Epithelial cell of proximal tubule (primary cell): ENCODE results near the gene SDE2. TPM values are rescaled to one million over a fixed set of nuclear protein-coding genes. Genes with fewer than 3 reads are reported as not detected.
"Not testable (repeated sequence)": the region's sequence is repeated elsewhere in the genome, so short reads cannot be mapped to it uniquely, and the experiment has no call there.

Experiments
- DNase-seq: peaks from one replicate; pipeline ENCODE4 v3.0.0-alpha.2; 2011; ENCODE audit warnings: low read depth
- H3K4me3 ChIP-seq: 2 replicates; pipeline ENCODE4 v1.5.1; 2011; ENCODE audit warnings: low read depth, mild to moderate bottlenecking, low read length
- total RNA-seq: library from RNA; depleted of rRNA; stranded (reverse); fragments of >200 nt; gene quantifications from 2 replicates; pipeline ENCODE4 v1.2.3, GENCODE V29; 2015
- TF ChIP-seq, protein P1 (sequence below): conservative IDR thresholded peaks from 2 replicates; pipeline ENCODE4 v1.5.1; 2012; ENCODE audit warnings: low read depth, mild to moderate bottlenecking, low read length

The SDE2 gene
- total RNA-seq, 1 donor from 2014 or later = 19.4 TPM

DNA sequence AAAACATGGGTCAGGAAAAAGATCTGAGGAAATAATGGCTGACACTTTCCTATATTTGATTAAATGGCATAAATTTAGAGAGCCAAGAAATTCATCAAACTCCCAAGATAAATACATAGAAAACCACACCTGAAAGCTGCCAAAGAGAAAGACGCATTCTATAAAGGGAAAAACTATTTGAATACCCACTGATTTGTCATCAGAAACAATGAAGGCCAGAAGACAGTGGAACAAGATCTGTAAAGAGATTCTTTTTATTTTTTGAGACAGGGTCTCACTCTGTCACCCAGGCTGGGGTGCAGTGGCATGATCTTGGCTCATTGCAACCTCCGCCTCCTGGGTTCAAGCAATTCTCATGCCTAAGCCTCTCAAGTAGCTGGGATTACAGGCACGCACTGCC, 17.4 kb downstream of the SDE2 start:
- DNase-seq = no peak
- TF ChIP-seq, protein P1, sequence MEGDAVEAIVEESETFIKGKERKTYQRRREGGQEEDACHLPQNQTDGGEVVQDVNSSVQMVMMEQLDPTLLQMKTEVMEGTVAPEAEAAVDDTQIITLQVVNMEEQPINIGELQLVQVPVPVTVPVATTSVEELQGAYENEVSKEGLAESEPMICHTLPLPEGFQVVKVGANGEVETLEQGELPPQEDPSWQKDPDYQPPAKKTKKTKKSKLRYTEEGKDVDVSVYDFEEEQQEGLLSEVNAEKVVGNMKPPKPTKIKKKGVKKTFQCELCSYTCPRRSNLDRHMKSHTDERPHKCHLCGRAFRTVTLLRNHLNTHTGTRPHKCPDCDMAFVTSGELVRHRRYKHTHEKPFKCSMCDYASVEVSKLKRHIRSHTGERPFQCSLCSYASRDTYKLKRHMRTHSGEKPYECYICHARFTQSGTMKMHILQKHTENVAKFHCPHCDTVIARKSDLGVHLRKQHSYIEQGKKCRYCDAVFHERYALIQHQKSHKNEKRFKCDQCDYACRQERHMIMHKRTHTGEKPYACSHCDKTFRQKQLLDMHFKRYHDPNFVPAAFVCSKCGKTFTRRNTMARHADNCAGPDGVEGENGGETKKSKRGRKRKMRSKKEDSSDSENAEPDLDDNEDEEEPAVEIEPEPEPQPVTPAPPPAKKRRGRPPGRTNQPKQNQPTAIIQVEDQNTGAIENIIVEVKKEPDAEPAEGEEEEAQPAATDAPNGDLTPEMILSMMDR = no peak
- H3K4me3 ChIP-seq = no peak overlapping the region

DNA sequence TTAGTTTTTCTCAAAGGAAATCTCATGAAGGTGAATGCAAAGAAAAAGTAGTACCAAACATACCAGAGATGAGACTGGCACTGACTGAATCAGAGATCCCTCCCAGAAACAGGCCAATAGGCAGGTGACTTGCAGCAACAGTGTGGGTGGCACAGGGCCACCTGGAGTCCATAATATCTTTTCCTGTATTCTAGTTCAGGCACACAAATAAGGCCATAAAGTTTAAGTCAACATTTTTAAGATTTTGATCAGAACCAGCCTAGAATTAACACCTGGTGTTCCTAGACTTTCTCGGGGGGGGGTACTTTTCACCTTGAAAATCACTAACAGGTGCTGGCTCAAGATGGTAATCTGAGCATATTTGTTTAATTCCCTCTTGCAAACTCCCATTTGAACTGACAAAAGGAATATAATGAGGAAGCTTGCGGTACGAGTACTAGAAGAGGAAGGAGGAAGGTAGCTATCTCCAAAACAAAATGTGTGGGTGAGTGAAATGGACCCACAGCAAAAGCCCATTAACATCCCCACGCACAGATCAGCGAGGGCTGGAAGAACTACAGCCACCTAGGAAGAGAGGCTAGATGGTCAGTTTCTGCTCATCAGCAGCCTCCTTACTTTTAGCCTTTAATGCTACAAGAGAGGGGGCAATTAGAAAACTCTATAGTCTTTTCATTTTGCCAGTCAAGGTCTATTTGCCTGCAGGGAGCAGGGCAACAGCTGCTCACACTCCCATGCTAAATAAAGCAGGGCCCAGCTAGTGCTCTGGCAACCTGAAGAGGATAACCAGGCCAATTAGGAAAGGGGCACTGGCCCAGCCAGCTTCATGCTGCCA, 18.9 kb downstream of the SDE2 start:
- TF ChIP-seq, protein P1 = no peak
- no peak for DNase-seq
- H3K4me3 ChIP-seq = no peak overlapping the region

DNA sequence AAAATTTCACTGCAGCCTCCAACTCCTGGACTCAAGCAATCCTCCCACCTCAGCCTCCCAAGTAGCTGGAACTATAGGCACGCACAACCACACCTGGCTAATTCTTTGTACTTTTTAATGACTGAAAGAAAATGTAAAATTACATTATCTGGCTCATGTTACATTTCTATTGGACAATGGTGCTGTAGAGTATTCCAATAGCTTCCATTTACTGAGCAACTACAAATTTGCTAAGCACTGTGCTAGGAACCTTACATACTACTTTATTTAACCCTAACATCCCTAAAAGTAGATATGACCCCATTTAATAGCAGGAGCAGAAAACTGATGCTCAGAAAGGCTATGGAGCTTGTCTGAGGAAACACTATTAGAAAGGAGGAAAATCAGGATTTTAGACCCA, 19.7 kb downstream of the SDE2 start:
- TF ChIP-seq, protein P1 = no peak
- DNase-seq = no peak
- H3K4me3 ChIP-seq = no peak overlapping the region

DNA sequence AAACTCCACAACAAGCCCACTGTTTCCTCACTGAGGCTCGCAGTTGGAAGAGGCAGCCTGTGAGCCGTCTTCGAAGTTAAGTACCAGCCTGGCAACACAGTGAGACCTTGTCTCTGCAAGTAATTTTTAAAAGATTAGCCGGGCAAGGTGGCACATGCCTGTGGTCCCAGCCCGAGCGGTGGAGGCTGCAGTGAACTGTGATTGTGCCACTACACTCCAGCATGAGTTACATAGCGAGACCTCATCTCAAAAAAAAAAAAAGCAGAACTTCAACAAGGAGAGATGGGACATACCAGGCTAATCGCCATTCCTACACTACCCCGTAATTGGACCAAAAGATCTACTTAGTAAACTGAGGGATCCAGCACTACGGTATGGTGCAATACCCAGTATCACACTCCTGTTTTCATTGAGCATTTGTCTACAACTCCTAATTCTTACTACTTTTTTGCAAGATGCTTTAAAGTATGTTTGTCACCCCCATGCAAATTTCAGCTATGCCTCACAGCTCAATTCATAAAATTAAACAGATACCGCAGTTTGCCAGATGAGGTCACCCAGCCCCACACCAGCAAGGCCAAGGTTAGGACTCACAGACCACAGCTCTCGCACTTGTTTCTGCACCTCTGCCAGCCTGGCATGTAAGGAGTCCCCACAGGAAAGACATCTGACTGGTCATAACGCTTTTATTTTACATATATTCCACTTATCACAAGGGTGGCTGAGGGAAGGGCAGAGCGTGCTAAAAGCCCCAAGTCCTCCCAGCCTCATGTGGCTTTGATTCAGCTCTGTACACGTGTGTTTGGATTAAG, 21.0 kb downstream of the SDE2 start:
- TF ChIP-seq, protein P1 = no peak
- no peak for DNase-seq
- H3K4me3 ChIP-seq = no peak overlapping the region

DNA sequence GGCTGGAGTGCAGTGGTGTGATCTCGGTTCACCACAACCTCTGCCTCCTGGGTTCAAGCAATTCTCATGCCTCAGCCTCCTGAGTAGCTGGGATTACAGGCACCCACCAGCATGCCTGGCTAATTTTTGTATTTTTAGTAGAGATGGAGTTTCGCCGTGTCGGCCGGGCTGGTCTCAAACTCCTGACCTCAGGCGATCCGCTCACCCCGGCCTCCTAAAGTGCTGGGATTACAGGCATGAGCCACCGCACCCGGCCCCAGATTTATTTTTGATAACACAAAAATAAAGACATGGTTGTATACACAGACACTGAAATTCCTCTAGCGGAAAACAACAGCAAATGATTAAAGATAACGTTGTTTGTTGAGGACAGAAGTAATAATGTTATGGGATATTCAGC, 24.0 kb downstream of the SDE2 start:
- H3K4me3 ChIP-seq, DNase-seq: not testable (repeated sequence)

DNA sequence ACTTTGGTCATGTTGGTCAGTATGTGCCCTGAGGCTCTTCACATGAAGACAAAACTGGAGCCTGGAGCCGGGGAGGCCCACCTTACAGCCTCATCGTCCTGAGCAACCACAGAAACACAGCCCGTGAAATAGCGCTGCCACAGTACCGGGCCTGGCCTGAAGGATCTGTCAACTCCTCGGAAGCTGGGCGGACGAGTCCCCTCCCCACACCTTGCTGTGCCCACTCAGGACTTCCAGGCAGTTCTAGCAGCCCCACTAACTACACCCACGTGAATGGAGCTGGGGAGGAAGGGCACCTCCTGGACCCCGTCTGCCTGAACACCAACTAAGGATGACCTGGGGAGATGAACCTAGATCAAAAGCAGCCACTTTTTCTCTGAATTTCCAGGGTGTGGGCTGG, 24.7 kb downstream of the SDE2 start:
- DNase-seq = no peak
- no peak overlapping the region for H3K4me3 ChIP-seq
- TF ChIP-seq, protein P1 = no peak

DNA sequence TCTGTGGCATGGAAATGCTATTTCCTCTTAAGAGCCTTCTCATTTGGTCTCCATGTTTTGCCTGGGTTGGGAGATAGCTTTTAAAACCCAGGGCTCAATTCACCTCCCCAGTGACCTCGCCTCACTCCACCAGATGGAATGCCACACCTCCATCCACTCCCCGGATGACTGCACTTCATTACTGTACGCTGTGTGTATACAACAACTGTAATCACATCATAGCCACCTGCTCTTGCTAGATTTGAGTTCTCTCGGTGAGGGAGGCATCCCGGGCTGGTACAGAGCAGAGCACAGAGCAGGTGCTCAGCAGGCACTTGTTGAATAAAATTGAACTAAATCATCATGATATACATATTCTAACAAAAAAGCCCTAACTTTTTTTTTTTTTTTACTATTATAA, 26.0 kb downstream of the SDE2 start:
- TF ChIP-seq, protein P1 = no peak
- H3K4me3 ChIP-seq = no peak overlapping the region
- no peak for DNase-seq
